HG03135 (cell line): ENCODE results near the gene ZNF134.

Source experiments
- ATAC-seq: cut with Tn5 transposase; IDR thresholded peaks from one replicate; pipeline ENCODE4 v1.9.1; 2021; ENCODE audit warnings: mild to moderate bottlenecking, moderate library complexity; ENCODE audit not compliant: unreplicated experiment

ZNF134 gene

GRCh38 chr19:57637379-57637778, 23.3 kb downstream of the ZNF134 start:
- ATAC-seq, result no peak

GRCh38 chr19:57641715-57642234, 27.7 kb downstream of the ZNF134 start:
- ATAC-seq, result no peak

DNA sequence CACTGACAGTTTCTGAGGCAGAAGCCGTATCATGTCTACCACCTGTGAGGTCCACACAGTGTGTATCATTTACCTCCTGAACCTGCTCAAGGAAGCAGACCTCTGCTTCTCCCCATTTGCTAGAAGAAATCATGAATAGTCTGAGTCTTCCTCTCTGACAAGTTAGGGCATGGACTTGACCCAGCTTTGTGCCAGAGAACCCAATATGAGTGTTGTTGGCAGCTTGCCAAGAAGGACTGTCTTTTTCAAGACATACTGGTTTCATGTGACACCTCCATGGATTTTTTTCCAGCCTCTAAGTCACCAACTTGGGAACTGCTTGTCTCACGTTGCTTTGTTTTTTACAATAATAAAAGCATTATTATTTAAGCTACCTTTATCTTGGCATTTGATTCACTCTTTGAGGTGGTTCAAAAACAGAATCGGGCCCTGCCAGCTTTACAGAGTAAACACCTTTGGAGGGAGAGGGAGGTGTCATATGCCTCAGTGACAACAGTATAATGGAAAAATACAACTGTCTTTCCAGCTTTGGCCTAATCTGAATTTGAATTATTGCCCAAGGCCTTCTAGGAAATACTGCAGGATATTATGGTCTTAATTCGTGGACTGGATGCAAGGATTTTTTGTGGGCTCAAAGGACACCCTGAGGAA, 28.5 kb downstream of the ZNF134 start:
- no peak for ATAC-seq

- no peak for ATAC-seq
Observed at GRCh38 chr19:57643734-57644133, 29.7 kb downstream of the ZNF134 start.

- no peak for ATAC-seq
Observed at GRCh38 chr19:57648331-57649003, 34.4 kb downstream of the ZNF134 start.

- ATAC-seq, result no peak
Observed at GRCh38 chr19:57651654-57651996, 37.6 kb downstream of the ZNF134 start.

DNA sequence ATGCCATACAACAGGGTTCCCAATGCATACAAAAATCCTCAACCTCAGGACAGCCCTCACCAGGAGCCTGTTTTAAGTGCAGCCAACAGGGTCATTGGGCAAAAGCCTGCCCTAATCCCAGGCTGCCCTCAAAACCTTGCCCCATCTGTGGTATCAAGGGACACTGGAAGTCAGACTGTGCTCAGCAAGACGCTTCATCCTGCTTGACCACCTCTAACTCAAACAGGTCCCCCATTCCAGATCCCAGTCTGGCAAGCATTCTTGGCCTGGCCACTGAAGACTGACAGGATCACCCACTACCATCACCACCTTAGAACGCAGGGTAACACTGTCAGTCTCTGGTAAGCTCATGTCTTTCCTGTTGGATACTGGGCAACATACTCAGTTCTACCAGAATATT, 39.6 kb downstream of the ZNF134 start:
- no peak for ATAC-seq

DNA sequence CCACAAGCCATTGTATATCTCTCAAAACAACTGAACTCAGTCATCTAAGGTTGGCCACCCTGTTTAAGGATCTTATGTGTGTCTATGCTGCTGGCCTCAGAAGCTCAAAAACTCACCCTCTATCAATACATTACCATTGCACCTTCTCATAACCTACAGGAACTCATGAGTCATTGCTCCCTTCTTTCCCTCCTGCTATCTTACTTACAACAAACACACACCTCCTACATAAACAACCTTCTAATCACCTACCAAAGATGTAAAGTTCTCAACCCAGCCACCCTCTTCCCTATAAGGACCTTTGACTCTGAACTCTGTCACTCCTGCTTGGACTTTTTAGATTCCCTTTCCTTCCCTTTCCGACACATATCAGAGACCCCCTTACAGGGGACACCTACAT, 41.4 kb downstream of the ZNF134 start:
- ATAC-seq, result no peak

DNA sequence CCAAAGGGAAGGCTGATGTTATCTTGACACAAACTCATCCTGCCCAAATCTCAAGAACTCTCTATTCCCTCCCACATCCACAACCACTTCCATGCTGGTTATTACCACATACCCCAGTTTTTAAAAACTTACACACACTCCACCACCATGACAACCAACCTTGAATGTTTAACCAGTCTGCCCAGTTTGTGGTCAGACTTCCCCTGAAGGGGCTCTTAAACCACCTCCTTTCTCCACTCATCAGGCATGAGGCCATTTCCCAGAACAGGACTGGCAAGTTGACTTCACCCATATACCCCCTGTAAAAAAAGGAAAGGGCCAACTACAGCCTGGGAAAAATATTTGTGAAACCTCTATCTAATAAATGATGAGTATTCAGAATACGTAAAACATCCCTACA, 42.3 kb downstream of the ZNF134 start:
- ATAC-seq, result no peak

GRCh38 chr19:57664269-57665127, 50.5 kb downstream of the ZNF134 start:
- ATAC-seq, result no peak

- ATAC-seq, result no peak
Observed at GRCh38 chr19:57665261-57665806, 51.3 kb downstream of the ZNF134 start.

DNA sequence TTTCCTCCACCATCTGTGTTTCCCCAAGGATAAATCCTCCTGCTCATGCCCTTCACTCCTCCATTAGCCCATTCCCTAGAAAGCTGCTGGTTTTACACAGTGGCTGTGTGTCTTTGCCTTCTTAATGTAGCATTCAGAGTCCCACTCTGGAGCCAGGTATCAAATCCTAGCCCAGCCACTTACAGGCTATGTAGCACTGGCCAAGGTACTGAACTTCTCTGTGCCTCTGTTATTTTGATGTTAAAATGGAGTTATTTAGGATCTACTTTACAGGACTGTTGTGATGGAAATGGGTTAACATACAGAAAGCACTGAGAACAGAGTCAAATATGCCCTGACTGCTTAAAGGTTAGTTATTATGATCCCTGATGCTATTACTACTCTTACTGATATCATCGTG, 53.2 kb downstream of the ZNF134 start:
- no peak for ATAC-seq

DNA sequence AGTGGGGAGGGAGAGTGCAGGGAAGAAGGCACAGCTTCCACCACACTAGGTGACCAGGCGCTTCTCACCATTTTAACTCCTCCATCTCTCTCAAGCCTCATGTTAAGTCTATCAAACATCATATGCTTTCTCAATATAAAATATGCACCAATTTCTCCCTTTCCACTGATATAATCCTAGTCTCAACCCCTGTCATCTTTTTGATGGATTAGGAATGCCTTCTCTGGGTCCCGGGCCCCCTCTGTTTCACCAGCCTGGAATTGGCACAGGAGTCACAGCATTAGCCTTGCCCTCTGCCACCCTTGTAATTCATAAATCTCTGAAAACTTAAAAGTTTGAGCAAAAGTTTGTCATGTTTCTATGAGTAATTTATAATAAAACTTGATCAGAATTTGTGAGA, 54.6 kb downstream of the ZNF134 start, which contains the start of gene ZSCAN4:
ZSCAN4 (plus strand) TSS at position 301 of the 400 bp plus-strand sequence. CDS start 7,211 bp downstream, outside the sequence.
- ATAC-seq, result no peak

GRCh38 chr19:57671124-57671895, 57.3 kb downstream of the ZNF134 start:
- ATAC-seq, result no peak

DNA sequence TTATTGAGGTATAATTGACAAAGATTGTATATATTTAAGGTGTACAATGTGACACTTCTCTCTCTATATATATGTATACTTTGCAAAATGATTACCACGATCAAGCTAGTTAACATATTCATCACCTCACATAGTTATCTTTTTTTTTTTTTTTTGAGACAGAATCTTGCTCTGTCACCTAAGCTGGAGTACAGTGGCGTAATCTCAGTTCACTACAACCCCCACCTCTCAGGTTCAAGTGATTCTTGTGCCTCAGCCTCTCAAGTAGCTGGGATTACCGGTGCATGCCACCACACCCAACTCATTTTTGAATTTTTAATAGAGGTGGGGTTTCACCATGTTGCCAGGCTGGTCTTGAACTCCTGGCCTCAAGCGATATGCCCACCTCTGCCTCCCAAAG, 58.4 kb downstream of the ZNF134 start:
- ATAC-seq, result no peak
